K562 (cell line): ENCODE results near the gene RGS21. TPM values are rescaled to one million over a fixed set of nuclear protein-coding genes. Genes with fewer than 3 reads are reported as not detected.

Source experiments
- ATAC-seq: fragments of 200-7000 bp; cut with Tn5 transposase; 3 replicates; pipeline ENCODE4 v1.9.1; 2020; ENCODE audit warnings: moderate library complexity
- BruUV-seq: library from RNA; stranded (reverse); fragments of 400-500 nt; replicated peaks from 2 replicates; lab custom pipeline; 2021; lab: Mats Ljungman, UMichigan
- CTCF ChIA-PET: fragments of 300-600 bp; formaldehyde crosslinking; extraction: SDS; loops from one replicate; lab custom pipeline; 2021; ENCODE audit warnings: low intra/inter-chr PET ratio; lab: Yijun Ruan, JAX
- POLR2A ChIA-PET: fragments of 300-600, 350-650 bp; sonication (Branson Sonifier 250); formaldehyde crosslinking; extraction: SDS; loops from one replicate; lab custom pipeline; 2021; ENCODE audit warnings: antibody characterized with exemption, inconsistent platforms; lab: Yijun Ruan, JAX
- DNase-seq, 4 experiments: peaks; one replicate each; pipeline versions ENCODE4 v3.0.0 to v3.0.0-alpha.2; 2011 to 2018; ENCODE audit warnings: low spot score in 3 of 4, mixed read lengths in 3 of 4; ENCODE audit errors: extremely low read depth in 1 of 4
- FAIRE-seq: peaks from 2 replicates; lab custom pipeline; 2011; peaks lifted over from hg19 to GRCh38; lab: Jason Lieb, UNC
- H2AFZ ChIP-seq: 2 replicates; pipeline ENCODE4 v1.6.0; 2011; ENCODE audit warnings: low read depth, low read length, control low read depth, inconsistent platforms
- H3K27ac ChIP-seq: fragments of 200-600 bp; 3 replicates; pipeline ENCODE4 v1.8.0; 2011; ENCODE audit warnings: low read depth, mild to moderate bottlenecking, control low read depth, inconsistent platforms, low read length, moderate library complexity, mixed read lengths; ENCODE audit errors: extremely low read depth
- H3K27me3 ChIP-seq, 2 experiments: fragments of 300-600 bp in 1 of 2; 2 replicates in 1 of 2; 3 replicates in 1 of 2; pipeline versions ENCODE4 v1.6.0 to v1.8.0; 2011; ENCODE audit warnings: inconsistent platforms in 2 of 2, low read length in 2 of 2, mild to moderate bottlenecking in 1 of 2, mixed read lengths in 1 of 2, moderate library complexity in 1 of 2; ENCODE audit not compliant: control insufficient read depth in 2 of 2, insufficient read depth in 2 of 2
- H3K36me3 ChIP-seq: fragments of 300-600 bp; 3 replicates; pipeline ENCODE4 v1.8.0; 2011; ENCODE audit warnings: mild to moderate bottlenecking, low read length, inconsistent platforms; ENCODE audit not compliant: control insufficient read depth, insufficient read depth
- H3K4me1 ChIP-seq, 2 experiments: fragments of 200-600 bp in 1 of 2; replicated peaks in 1 of 2; 2 replicates in 1 of 2; 3 replicates in 1 of 2; pipeline versions ENCODE4 v1.5.1 to v1.8.0; 2011; ENCODE audit warnings: inconsistent platforms in 2 of 2, low read length in 2 of 2, mild to moderate bottlenecking in 1 of 2, mixed read lengths in 1 of 2, moderate library complexity in 1 of 2; ENCODE audit not compliant: control insufficient read depth in 2 of 2, insufficient read depth in 2 of 2
- H3K4me2 ChIP-seq: 2 replicates; pipeline ENCODE4 v1.6.1; 2011; ENCODE audit warnings: low read length, control low read depth, inconsistent platforms, mixed read lengths; ENCODE audit not compliant: insufficient read depth
- H3K4me3 ChIP-seq: fragments of 200-600 bp; sonication (generic), shearing (Covaris generic); 2 replicates; pipeline ENCODE4 v1.5.1; 2016; ENCODE audit warnings: control low read depth, inconsistent platforms
- H3K79me2 ChIP-seq: fragments of 200-600 bp; 3 replicates; pipeline ENCODE4 v1.8.0; 2011; ENCODE audit warnings: low read length, inconsistent platforms; ENCODE audit not compliant: control insufficient read depth, insufficient read depth
- H3K9ac ChIP-seq, 2 experiments: 2 replicates each; pipeline versions ENCODE4 v1.6.0 to v1.6.1; 2011; ENCODE audit warnings: low read depth in 2 of 2, low read length in 2 of 2, control low read depth in 1 of 2, inconsistent platforms in 1 of 2, mild to moderate bottlenecking in 1 of 2, mixed read lengths in 1 of 2; ENCODE audit not compliant: insufficient read depth in 1 of 2
- H3K9me1 ChIP-seq: one replicate; pipeline ENCODE4 v1.6.0; 2011; ENCODE audit warnings: inconsistent platforms, mild to moderate bottlenecking, low read length, moderate library complexity; ENCODE audit not compliant: control insufficient read depth, insufficient read depth
- H3K9me3 ChIP-seq: replicated peaks from 2 replicates; pipeline ENCODE4 v1.5.1; 2011; ENCODE audit warnings: low read depth, low read length, inconsistent platforms; ENCODE audit not compliant: control insufficient read depth, insufficient read depth
- H4K20me1 ChIP-seq: replicated peaks from 2 replicates; pipeline ENCODE4 v1.6.1; 2011; ENCODE audit warnings: low read length, inconsistent platforms, mixed read lengths; ENCODE audit not compliant: control insufficient read depth, insufficient read depth
- CEBPB ChIP-seq: fragments of 450-650 bp; IDR thresholded peaks from 2 replicates; pipeline ENCODE4 v1.6.1; 2016; ENCODE audit warnings: missing genetic modification characterization, missing compliant biosample characterization
- CEBPG ChIP-seq, 3 experiments: fragments of 200-800 bp in 1 of 3; sonication (Bioruptor generic) in 1 of 3; sonication (generic) in 1 of 3; formaldehyde crosslinking in 1 of 3; IDR thresholded peaks in 2 of 3; conservative IDR thresholded peaks in 1 of 3; 2 replicates each; pipeline versions ENCODE4 v1.6.1 to v1.8.0; 2016 to 2022; ENCODE audit warnings: missing compliant biosample characterization in 2 of 3, missing genetic modification characterization in 2 of 3, mild to moderate bottlenecking in 1 of 3, missing genetic modification reagents in 1 of 3
- CREM ChIP-seq: IDR thresholded peaks from 2 replicates; pipeline ENCODE4 v1.6.1; 2014; ENCODE audit warnings: antibody characterized with exemption, low read depth
- CSDE1 ChIP-seq, 2 experiments: fragments of 450-650 bp; IDR thresholded peaks; 2 replicates each; pipeline ENCODE4 v1.6.1; 2016; ENCODE audit warnings: mild to moderate bottlenecking in 1 of 2
- GATA2 ChIP-seq: sonication (generic); formaldehyde crosslinking; IDR thresholded peaks from 2 replicates; pipeline ENCODE4 v1.4.0; 2020; ENCODE audit warnings: mild to moderate bottlenecking, missing genetic modification reagents
- RNF2 ChIP-seq: sonication (generic); IDR thresholded peaks from 2 replicates; pipeline ENCODE4 v1.6.1; 2016
- TGIF2 ChIP-seq: sonication (generic); formaldehyde crosslinking; IDR thresholded peaks from 2 replicates; pipeline ENCODE4 v1.8.1; 2022; ENCODE audit warnings: mild to moderate bottlenecking, missing genetic modification reagents, moderate library complexity
- TOE1 ChIP-seq, 2 experiments: fragments of 450-650 bp in 1 of 2; sonication (generic) in 1 of 2; formaldehyde crosslinking in 1 of 2; IDR thresholded peaks; 2 replicates each; pipeline versions ENCODE4 v1.7.1 to v1.8.0; 2016 to 2022; ENCODE audit warnings: borderline replicate concordance in 2 of 2, mild to moderate bottlenecking in 2 of 2, antibody characterized with exemption in 1 of 2, inconsistent platforms in 1 of 2, low read depth in 1 of 2, missing genetic modification reagents in 1 of 2, moderate library complexity in 1 of 2
- ZNF174 ChIP-seq: fragments of 250-450 bp; sonication (Bioruptor Pico); IDR thresholded peaks from 2 replicates; pipeline ENCODE4 v1.4.0; 2020; ENCODE audit warnings: mild to moderate bottlenecking
- WGBS: fragments of 100-300 bp; shearing (Covaris generic); methylation state at CpG from one replicate; pipeline ENCODE4 v1.1.6; 2016; ENCODE audit warnings: low coverage, mixed read lengths; ENCODE audit not compliant: insufficient coverage; ENCODE audit errors: missing lambda C conversion rate; 5-methylcytosine and 5-hydroxymethylcytosine counted together
- in situ Hi-C: fragments of 300-500 bp; cut with MboI; formaldehyde crosslinking; loops from 4 replicates; pipeline ENCODE4 v1.15.0; 2018; ENCODE audit warnings: inconsistent platforms, mixed read lengths
- intact Hi-C: fragments of 100-400 bp; cut with micrococcal nuclease; formaldehyde crosslinking; loops from 2 replicates; pipeline ENCODE4 v1.14.2; 2022
- polyA plus RNA-seq, 8 experiments: library from polyadenylated mRNA; depleted of rRNA in 4 of 8; stranded (reverse) in 5 of 8; unstranded in 3 of 8; fragments of >200 nt; fragmentation: Nextera tagmentation in 2 of 8; fragmentation: Illumina TruSeq in 1 of 8; extraction: Ambion mirVana in 2 of 8; extraction: Trizol in 1 of 8; gene quantifications; 2 replicates each; pipeline versions ENCODE4 v1.2.1 to v1.2.3, GENCODE V29; 2011 to 2014; ENCODE audit warnings: inconsistent platforms in 1 of 8, missing spikeins in 1 of 8
- total RNA-seq, 7 experiments: library from RNA; depleted of rRNA in 6 of 7; stranded (reverse); fragments of >200 nt in 6 of 7; fragmentation: Illumina TruSeq in 2 of 7; extraction: Trizol in 2 of 7; gene quantifications; 2 replicates each; pipeline versions ENCODE4 v1.2.1 to v1.2.3, GENCODE V29; 2011 to 2021; ENCODE audit warnings: low replicate concordance in 1 of 7
- TF ChIP-seq, protein P1 (sequence below): fragments of 450-650 bp; IDR thresholded peaks from 2 replicates; pipeline ENCODE4 v1.6.1; 2016

Gene RGS21
- total and polyA plus RNA-seq, 9 of the 15 experiments (the other 6 are each of a cell fraction or from before 2014, with no cell fraction given), result not detected

DNA sequence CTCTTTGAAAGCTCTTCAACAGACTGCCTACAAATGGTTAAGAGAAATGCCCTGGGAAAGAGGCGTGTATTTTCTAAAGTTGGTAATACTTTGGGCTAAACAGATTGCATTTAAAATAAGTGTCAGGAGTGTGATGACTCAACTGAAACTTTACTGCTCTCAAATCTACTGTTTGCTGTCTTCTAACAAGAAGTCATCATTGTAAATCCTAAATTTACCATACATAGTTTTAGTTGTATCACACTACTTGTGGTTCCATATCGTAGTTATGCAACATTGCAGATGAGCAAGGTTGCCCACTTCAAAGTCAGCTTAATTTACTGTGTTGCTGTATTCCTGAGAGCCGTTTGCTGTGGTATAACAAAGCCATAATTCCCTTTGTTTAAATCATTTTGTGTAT lies 59.6 kb downstream of the RGS21 start:
- ChIA-PET CTCF (no interaction called here), POLR2A (no interaction called here)
- Histone ChIP-seq H3K27me3 (no peaks in the 10 kb centered on the region), H2AFZ (peak overlapping the region; percentile 71), H3K36me3 (no peaks in the 10 kb centered on the region), H3K9me1 (no peaks in the 10 kb centered on the region), H3K9ac (no peak overlapping the region), H4K20me1 (no peaks in the 10 kb centered on the region), H3K4me1 (no peaks in the 10 kb centered on the region), H3K4me2 (no peak overlapping the region), H3K9me3 (no peaks in the 10 kb centered on the region), H3K79me2 (no peaks in the 10 kb centered on the region), H3K4me3 (no peak overlapping the region), H3K27ac (no peak overlapping the region)
- no TSS peak for BruUV-seq
- TF ChIP-seq CEBPG (CRISPR knock-in tag; IDR thresholded peaks at IDR 0.05) (peak; percentile 47; the same call in 1 of the 2 replicates), CEBPG (tag; conservative IDR thresholded peaks at IDR 0.05 in 1 of 2, IDR thresholded peaks at IDR 0.05 in 1 of 2) (peak; percentile 33 to 82; a peak in 3 of 4 replicates), ZNF174 (no peak), CEBPB (tag) (peak; percentile 84), GATA2 (CRISPR knock-in tag) (no peak)
- TF ChIP-seq, protein P1, sequence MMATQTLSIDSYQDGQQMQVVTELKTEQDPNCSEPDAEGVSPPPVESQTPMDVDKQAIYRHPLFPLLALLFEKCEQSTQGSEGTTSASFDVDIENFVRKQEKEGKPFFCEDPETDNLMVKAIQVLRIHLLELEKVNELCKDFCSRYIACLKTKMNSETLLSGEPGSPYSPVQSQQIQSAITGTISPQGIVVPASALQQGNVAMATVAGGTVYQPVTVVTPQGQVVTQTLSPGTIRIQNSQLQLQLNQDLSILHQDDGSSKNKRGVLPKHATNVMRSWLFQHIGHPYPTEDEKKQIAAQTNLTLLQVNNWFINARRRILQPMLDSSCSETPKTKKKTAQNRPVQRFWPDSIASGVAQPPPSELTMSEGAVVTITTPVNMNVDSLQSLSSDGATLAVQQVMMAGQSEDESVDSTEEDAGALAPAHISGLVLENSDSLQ, result no peak
- in situ Hi-C loops, result no loop called here
- WGBS, result 22% methylated on average over 3 of the region's 3 CpGs
- intact Hi-C loops, result no loop called here
- FAIRE-seq, result no peak
- no peak for DNase-seq
- ATAC-seq, result peak; percentile 20; the same call in 1 of the 3 replicates

DNA sequence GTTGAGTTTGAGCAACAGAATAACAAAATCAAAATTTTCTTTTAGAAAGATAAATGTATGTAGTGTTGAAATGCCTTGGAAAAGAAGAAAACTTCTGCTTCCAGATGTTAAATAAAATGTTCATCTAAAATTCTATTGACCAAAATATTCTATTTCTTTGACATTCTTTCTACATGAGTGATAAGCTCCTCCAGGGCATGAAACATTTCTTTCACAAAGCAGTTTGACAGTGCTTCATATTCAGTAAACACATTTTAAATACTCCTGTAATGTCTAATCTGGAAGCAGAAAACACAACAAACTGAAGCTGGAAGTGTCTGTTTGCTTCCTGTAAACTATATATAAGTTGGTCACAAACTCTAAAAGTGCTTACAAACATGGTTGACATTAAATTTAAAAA lies 61.5 kb downstream of the RGS21 start:
- POLR2A ChIA-PET, result no interaction called here
- no peak for ATAC-seq
- CTCF ChIA-PET, result no interaction called here

More for the DNA sequence above, 61.5 kb downstream of the RGS21 start:
- FAIRE-seq (no peak), DNase-seq (no peak)
- Histone ChIP-seq H3K9me3 (no peaks in the 10 kb centered on the region), H4K20me1 (no peaks in the 10 kb centered on the region), H3K27ac (no peak overlapping the region), H3K4me2 (no peak overlapping the region), H3K9me1 (no peaks in the 10 kb centered on the region)
- TF ChIP-seq TOE1 (IDR thresholded peaks at IDR 0.05; ENCODE audit: borderline replicate concordance) (no peak), TOE1 (CRISPR knock-in tag; IDR thresholded peaks at IDR 0.05; ENCODE audit: borderline replicate concordance, low read depth) (no peak), TGIF2 (CRISPR knock-in tag) (no peak), RNF2 (no peak), CSDE1 (IDR thresholded peaks at IDR 0.05) (no peak), CREM (no peak)
- TF ChIP-seq, all 486 proteins: peak for 0
- Histone ChIP-seq H3K4me1 (no peaks in the 10 kb centered on the region), H2AFZ (no peak overlapping the region), H3K9ac (no peak overlapping the region), H3K4me3 (no peak overlapping the region), H3K36me3 (no peaks in the 10 kb centered on the region), H3K27me3 (no peaks in the 10 kb centered on the region), H3K79me2 (no peaks in the 10 kb centered on the region)
- no TSS peak for BruUV-seq
- intact Hi-C loops (no loop called here), in situ Hi-C loops (no loop called here)
